ENCODE results near the gene PEF1.
A peak's percentile ranks its signal among the peaks of the same experiment; 100 is the strongest.

DNA sequence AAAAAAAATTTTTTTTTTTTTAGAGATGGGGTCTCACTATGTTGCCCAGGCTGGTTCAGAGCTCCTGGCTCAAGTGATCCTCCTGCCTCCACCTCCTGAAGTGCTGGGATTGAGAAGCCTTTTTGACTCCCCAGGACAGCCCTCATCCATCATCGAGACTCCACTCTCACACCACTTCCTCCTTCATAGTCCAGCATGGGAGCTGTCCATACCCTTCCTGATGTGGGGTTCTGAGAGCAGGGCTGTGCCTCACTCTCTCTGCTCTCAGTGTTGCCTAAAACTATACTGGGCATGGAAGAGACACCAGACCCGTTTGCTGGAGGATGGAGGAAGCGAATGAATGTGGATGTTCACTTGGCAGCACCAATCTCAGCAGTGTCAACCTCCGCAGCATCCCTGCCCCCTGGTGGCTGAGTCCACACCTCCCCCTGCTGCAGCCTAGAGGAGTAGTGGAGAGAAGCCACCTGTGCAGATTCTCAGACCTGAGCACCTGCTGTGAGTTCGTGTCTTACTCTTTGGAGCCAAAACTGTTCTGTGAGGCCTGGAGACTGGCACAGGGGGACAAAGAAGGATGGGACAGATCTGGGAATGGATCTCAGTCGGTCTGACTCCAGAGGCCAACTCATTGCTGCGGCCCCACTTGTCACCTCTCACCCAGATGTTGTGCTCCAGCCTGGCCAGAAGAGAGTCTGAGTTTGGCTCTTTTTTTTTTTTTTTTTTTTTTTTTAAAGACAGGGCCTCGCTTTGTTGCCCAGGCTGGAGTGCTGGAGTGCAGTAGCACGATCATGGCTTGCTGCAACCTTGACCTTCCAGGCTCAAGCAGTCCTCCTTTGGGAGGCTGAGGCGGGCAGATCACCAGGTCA is 50.7 kb downstream of the PEF1 start:
- TF ChIP-seq, protein P1, sequence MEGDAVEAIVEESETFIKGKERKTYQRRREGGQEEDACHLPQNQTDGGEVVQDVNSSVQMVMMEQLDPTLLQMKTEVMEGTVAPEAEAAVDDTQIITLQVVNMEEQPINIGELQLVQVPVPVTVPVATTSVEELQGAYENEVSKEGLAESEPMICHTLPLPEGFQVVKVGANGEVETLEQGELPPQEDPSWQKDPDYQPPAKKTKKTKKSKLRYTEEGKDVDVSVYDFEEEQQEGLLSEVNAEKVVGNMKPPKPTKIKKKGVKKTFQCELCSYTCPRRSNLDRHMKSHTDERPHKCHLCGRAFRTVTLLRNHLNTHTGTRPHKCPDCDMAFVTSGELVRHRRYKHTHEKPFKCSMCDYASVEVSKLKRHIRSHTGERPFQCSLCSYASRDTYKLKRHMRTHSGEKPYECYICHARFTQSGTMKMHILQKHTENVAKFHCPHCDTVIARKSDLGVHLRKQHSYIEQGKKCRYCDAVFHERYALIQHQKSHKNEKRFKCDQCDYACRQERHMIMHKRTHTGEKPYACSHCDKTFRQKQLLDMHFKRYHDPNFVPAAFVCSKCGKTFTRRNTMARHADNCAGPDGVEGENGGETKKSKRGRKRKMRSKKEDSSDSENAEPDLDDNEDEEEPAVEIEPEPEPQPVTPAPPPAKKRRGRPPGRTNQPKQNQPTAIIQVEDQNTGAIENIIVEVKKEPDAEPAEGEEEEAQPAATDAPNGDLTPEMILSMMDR (IDR thresholded peaks at IDR 0.05), result peak in 3 of 4 experiments; percentile 88 to 94 (median 89)
- TF ChIP-seq EP300 (IDR thresholded peaks at IDR 0.05), result no peak

All from gastroesophageal sphincter (tissue), 3 donors.